ENCODE data around the gene ZSCAN16. TPM values are rescaled to one million over a fixed set of nuclear protein-coding genes. Genes with fewer than 3 reads are reported as not detected.

Gene ZSCAN16
- total RNA-seq, 2 experiments from 2014 or later: 2.3 TPM

Other genes starting within 250 kb of the ZSCAN16 start
- gene OR2B2, start 212.2 kb upstream of the ZSCAN16 start, total RNA-seq: not detected
- gene OR2B6, start 167.4 kb upstream of the ZSCAN16 start, total RNA-seq: not detected
- 1 to 10 TPM; 6.1 to 6.5 TPM for gene ZNF165, start 44.0 kb upstream of the ZSCAN16 start, total RNA-seq
- gene ZKSCAN8, start 17.3 kb downstream of the ZSCAN16 start, total RNA-seq: 10 to 100 TPM; 14.8 to 15.0 TPM
- gene ZSCAN9, start 100.7 kb downstream of the ZSCAN16 start, total RNA-seq: under 1 TPM; 0.74 to 0.88 TPM
- 1 to 10 TPM; 3.5 TPM for gene ZKSCAN4, start 127.7 kb downstream of the ZSCAN16 start, total RNA-seq
- under 1 TPM in 1 of 2 experiments, not detected in 1; 0.12 TPM for gene NKAPL, start 134.7 kb downstream of the ZSCAN16 start, total RNA-seq
- 1 to 10 TPM; 2.7 to 3.8 TPM for gene ZSCAN26, start 142.5 kb downstream of the ZSCAN16 start, total RNA-seq
- under 1 TPM; 0.64 to 0.69 TPM for gene PGBD1, start 157.0 kb downstream of the ZSCAN16 start, total RNA-seq
- gene ZSCAN31, start 211.5 kb downstream of the ZSCAN16 start, total RNA-seq: under 1 TPM; 0.62 to 0.89 TPM
- 1 to 10 TPM; 1.3 TPM for gene ZKSCAN3, start 225.3 kb downstream of the ZSCAN16 start, total RNA-seq